ENCODE measurements around the gene PRKACA. TPM values are rescaled to one million over a fixed set of nuclear protein-coding genes. Genes with fewer than 3 reads are reported as not detected.
"Not testable (repeated sequence)": the region's sequence is repeated elsewhere in the genome, so short reads cannot be mapped to it uniquely, and the experiment has no call there.

PRKACA gene
- total RNA-seq, 2 donors from 2014 or later, result 93.2 to 107 TPM

- H3K36me3 ChIP-seq, result peaks cover 3% of the 10 kb centered on the region
- H3K9me3 ChIP-seq, result no peaks in the 10 kb centered on the region
- no peak for DNase-seq (ENCODE audit: low spot score)
- no peaks in the 10 kb centered on the region for H3K27me3 ChIP-seq (replicated peaks; ENCODE audit: insufficient read depth)
- peaks cover 11 to 28% of the 10 kb centered on the region in 2 donors for H3K4me1 ChIP-seq (ENCODE audit: control insufficient read depth in 1 of 2, low read depth in 2 of 2)
- no peak overlapping the region for H3K4me3 ChIP-seq
- no peak for ATAC-seq (ENCODE audit: insufficient number of reproducible peaks, low FRiP score, low read depth)
- H3K27ac ChIP-seq, result no peak overlapping the region
- TF ChIP-seq CTCF (IDR thresholded peaks at IDR 0.05), result no peak
Measured at GRCh38 chr19:14146789-14147216, 29.2 kb upstream of the PRKACA start.

- H3K9me3 ChIP-seq; H3K36me3 ChIP-seq; H3K4me3 ChIP-seq; H3K27ac ChIP-seq; H3K27me3 ChIP-seq (replicated peaks; ENCODE audit: insufficient read depth); DNase-seq (ENCODE audit: low spot score); ATAC-seq (ENCODE audit: insufficient number of reproducible peaks, low FRiP score, low read depth): not testable (repeated sequence)
- H3K4me1 ChIP-seq (ENCODE audit: control insufficient read depth in 1 of 2, low read depth in 2 of 2), result peaks cover 11 to 28% of the 10 kb centered on the region in 2 donors
Measured at GRCh38 chr19:14146169-14146568, 28.6 kb upstream of the PRKACA start.

- no peak for TF ChIP-seq CTCF (IDR thresholded peaks at IDR 0.05)
- H3K4me1 ChIP-seq (ENCODE audit: control insufficient read depth in 1 of 2, low read depth in 2 of 2), result peaks cover 11 to 27% of the 10 kb centered on the region in 2 donors
- no peaks in the 10 kb centered on the region for H3K27me3 ChIP-seq (replicated peaks; ENCODE audit: insufficient read depth)
- H3K27ac ChIP-seq, result no peak overlapping the region
- no peaks in the 10 kb centered on the region for H3K9me3 ChIP-seq
- no peaks in the 10 kb centered on the region for H3K36me3 ChIP-seq
- DNase-seq (ENCODE audit: low spot score), result no peak
- ATAC-seq (ENCODE audit: insufficient number of reproducible peaks, low FRiP score, low read depth), result no peak
- H3K4me3 ChIP-seq, result no peak overlapping the region
Measured at GRCh38 chr19:14145381-14145780, 27.8 kb upstream of the PRKACA start.

GRCh38 chr19:14142262-14143190, 25.0 kb upstream of the PRKACA start:
- no peak for TF ChIP-seq CTCF (IDR thresholded peaks at IDR 0.05)
- Histone ChIP-seq H3K27me3 (replicated peaks; ENCODE audit: insufficient read depth) (no peaks in the 10 kb centered on the region), H3K9me3 (no peaks in the 10 kb centered on the region), H3K36me3 (no peaks in the 10 kb centered on the region), H3K4me1 (ENCODE audit: control insufficient read depth in 1 of 2, low read depth in 2 of 2) (peaks cover 16 to 18% of the 10 kb centered on the region in 2 donors), H3K27ac (no peak overlapping the region), H3K4me3 (no peak overlapping the region)
- DNase-seq (ENCODE audit: low spot score), result no peak
- no peak for ATAC-seq (ENCODE audit: insufficient number of reproducible peaks, low FRiP score, low read depth)

GRCh38 chr19:14141041-14141440, 23.5 kb upstream of the PRKACA start:
- no peak for ATAC-seq (ENCODE audit: insufficient number of reproducible peaks, low FRiP score, low read depth)
- no peaks in the 10 kb centered on the region for H3K9me3 ChIP-seq
- TF ChIP-seq CTCF (IDR thresholded peaks at IDR 0.05), result no peak

More at GRCh38 chr19:14141041-14141440, 23.5 kb upstream of the PRKACA start:
- Histone ChIP-seq H3K4me1 (ENCODE audit: control insufficient read depth in 1 of 2, low read depth in 2 of 2) (peaks cover 16 to 21% of the 10 kb centered on the region in 2 donors), H3K36me3 (no peaks in the 10 kb centered on the region), H3K4me3 (no peak overlapping the region), H3K27ac (no peak overlapping the region), H3K27me3 (replicated peaks; ENCODE audit: insufficient read depth) (no peaks in the 10 kb centered on the region)
- no peak for DNase-seq (ENCODE audit: low spot score)

Data from thoracic aorta (tissue), 2 donors.